AG09319 (cell line): Measurements from ENCODE around the gene TET1.

ENCODE experiments used
- DNase-seq: peaks from one replicate; pipeline ENCODE4 v3.0.0-alpha.2; 2010; ENCODE audit warnings: low read depth; ENCODE audit errors: extremely low read depth
- CTCF ChIP-seq: IDR thresholded peaks from 2 replicates; pipeline ENCODE4 v1.5.1; 2011; ENCODE audit warnings: low read depth, mild to moderate bottlenecking, inconsistent platforms, low read length, moderate library complexity

TET1 gene

DNA sequence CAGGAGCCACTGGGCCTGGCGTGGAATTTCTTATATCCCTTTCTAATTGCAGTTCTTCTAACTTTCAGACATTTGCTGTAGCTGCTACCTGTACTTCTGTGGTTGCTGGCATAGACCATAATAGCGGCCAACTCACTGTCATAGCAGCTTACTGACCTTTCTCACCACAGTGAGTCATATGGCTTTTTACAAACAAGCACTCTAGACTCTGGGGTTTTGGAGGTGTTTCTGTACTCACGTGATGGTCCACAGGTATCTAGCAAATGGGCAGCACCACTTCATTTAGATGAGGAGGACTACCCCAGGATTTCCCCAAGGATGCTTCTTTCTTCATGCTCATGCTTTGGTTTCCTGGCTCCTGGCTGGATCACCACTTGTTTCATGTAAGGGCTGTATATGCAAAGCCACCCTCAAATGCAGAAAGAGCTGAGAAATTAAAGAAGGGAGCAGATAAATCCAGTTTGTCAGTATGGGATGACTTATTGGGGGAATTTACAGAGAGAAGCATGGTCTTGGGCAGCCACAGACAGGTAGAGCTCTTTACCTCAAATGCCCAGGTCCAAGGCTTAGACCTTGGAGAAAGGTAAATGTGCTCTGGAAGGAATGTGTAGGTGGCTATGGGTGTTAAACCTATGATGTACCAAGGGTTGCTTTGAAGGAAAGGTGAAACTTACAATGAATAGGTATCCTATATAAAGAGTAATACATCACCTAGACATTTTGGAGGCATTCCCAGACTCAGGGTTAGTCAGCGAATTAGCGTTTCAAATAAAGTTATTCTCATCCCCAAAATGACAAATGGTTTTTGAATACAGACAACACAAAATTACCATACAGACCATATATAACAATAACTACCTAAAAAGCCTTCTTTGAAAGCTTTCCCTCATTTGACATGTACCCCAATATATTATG, 16.9 kb upstream of the TET1 start:
- no peak for TF ChIP-seq CTCF
- DNase-seq = no peak

DNA sequence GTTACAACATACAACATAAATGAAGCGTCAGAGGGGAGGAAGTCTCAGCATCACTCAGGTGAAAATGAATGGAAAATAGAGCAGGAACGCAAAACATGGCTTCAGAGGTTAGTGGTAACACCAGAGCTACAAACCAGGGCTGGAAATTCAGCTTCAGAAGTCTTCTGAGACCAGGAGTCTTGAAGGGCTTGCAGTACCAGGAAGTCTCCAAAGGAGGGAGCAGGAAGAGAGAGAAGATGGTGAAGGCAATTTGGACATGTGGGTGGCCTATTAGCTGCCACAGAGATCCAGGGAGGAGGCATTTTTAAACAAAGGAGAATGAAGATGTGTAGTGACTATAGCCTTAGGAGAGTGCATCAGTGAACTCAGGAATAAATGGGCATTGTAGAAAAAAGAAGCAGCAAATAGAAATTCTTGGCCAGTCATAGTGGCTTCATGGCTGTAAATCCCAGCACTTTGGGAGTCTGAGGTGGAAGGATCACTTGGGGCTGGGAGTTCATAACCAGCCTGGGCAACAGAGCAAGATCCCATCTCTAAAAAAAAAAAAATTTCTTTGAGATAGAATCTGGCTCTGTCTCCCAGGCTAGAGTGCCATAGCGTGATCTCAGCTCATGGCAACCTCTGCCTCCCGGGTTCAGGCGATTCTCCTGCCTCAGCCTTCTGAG, 9.3 kb upstream of the TET1 start:
- TF ChIP-seq CTCF = peak; percentile 97
- DNase-seq = peak; percentile 65

DNA sequence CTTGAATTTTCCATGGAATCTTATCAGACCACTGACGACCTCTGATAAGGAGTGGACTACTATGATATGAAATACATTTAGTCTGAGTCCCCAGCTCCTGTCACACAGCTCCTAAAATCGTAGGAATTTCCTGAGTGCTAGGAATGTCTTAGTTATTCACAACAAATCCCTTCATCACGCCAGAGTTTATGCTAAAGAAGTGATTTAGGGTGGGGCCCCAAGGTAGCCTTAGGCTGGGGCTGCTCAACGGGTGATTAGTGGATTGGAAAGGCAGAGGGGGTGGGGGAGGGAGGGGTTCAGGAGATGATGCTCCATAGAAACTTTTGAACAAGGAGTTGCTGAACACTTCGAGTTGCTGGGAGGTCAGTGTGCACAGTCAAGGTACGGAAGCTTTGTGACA, 7.0 kb upstream of the TET1 start:
- DNase-seq = no peak
- no peak for TF ChIP-seq CTCF

GRCh38 chr10:68553599-68553998, 6.5 kb upstream of the TET1 start:
- DNase-seq = no peak
- no peak for TF ChIP-seq CTCF

DNA sequence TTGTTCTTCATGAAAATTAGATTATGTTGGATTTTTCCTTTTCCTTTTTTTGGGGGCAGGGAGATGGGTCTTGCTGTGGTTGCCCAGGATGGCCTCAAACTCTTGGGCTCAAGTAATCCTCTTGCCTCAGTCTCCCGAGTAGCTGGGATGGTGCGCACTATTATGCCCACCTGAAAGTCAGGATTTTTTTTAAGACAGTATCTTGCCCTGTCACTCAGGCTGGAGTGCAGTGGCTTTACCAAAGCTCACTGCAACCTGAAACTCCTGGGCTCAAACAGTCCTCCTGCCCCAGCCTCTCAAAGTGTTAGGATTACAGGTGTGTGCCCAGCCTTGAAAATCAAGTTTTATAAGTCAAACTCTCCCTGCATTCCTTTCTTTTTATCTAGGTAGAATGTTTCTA, 1.7 kb upstream of the TET1 start:
- no peak for DNase-seq
- no peak for TF ChIP-seq CTCF

DNA sequence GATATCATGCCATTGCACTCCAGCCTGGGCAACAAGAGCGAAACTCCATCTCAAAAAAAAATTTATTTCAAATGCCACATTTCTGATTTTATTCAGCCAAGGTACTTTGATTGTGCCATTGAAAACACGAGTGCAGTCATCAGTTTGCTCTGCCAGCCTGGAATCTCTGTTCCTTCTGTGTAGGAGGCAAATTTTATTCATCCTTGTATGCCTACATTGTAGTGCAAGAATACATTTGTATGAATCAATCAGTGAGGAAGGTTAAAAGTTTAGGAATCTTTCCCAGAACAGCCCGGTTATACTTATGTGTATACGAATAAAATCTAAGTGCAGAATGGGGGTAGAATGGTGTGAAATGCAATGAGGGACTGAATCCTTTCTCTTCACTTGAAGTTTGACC, 886 bp upstream of the TET1 start:
- no peak for TF ChIP-seq CTCF
- DNase-seq = no peak

GRCh38 chr10:68559841-68560185, 324 bp upstream of the TET1 start:
- TF ChIP-seq CTCF = no peak
- DNase-seq = no peak
